ENCODE results near the gene LAMB4. TPM values are rescaled to one million over a fixed set of nuclear protein-coding genes. Genes with fewer than 3 reads are reported as not detected.

The LAMB4 gene
- total RNA-seq, 1 donor from 2014 or later: 0.10 TPM

Other genes with a start within 250 kb of the LAMB4 start
- gene DLD, start 239.2 kb downstream of the LAMB4 start, total RNA-seq: 107 TPM
- gene LAMB1, start 127.2 kb downstream of the LAMB4 start, total RNA-seq: 421 TPM

All from mesenteric fat pad (tissue), 1 donor.